ENCODE results near the gene DHX16.

- TF ChIP-seq, protein P1, sequence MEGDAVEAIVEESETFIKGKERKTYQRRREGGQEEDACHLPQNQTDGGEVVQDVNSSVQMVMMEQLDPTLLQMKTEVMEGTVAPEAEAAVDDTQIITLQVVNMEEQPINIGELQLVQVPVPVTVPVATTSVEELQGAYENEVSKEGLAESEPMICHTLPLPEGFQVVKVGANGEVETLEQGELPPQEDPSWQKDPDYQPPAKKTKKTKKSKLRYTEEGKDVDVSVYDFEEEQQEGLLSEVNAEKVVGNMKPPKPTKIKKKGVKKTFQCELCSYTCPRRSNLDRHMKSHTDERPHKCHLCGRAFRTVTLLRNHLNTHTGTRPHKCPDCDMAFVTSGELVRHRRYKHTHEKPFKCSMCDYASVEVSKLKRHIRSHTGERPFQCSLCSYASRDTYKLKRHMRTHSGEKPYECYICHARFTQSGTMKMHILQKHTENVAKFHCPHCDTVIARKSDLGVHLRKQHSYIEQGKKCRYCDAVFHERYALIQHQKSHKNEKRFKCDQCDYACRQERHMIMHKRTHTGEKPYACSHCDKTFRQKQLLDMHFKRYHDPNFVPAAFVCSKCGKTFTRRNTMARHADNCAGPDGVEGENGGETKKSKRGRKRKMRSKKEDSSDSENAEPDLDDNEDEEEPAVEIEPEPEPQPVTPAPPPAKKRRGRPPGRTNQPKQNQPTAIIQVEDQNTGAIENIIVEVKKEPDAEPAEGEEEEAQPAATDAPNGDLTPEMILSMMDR (IDR thresholded peaks at IDR 0.05), result no peak
- no peak for TF ChIP-seq EZH2 (IDR thresholded peaks at IDR 0.05; ENCODE audit: borderline replicate concordance, insufficient read depth, low read depth, low read length, poor library complexity, severe bottlenecking)
Measured at GRCh38 chr6:30617565-30618269, 55.1 kb downstream of the DHX16 start, which contains the start of gene MRPS18B.
